Measurements from ENCODE around the gene TNS3.

The TNS3 gene

GRCh38 chr7:47320296-47320695 lies 261.6 kb downstream of the TNS3 start:
- Histone ChIP-seq H3K4me1 (ENCODE audit: control insufficient read depth, low read length) (no peaks in the 10 kb centered on the region), H3K27me3 (ENCODE audit: control insufficient read depth, low read length) (no peaks in the 10 kb centered on the region), H3K4me2 (ENCODE audit: low read length) (no peak overlapping the region), H3K4me3 (ENCODE audit: low read length) (no peak overlapping the region), H3K36me3 (ENCODE audit: control insufficient read depth, low read length) (no peaks in the 10 kb centered on the region), H3K9me2 (replicated peaks; ENCODE audit: control insufficient read depth, low read length) (no peaks in the 10 kb centered on the region), H4K20me1 (ENCODE audit: control insufficient read depth, insufficient read depth, low read depth, low read length) (no peaks in the 10 kb centered on the region), H3K27ac (ENCODE audit: low read depth, low read length) (no peak overlapping the region), H3F3A (ENCODE audit: control insufficient read depth, insufficient read depth) (no peaks in the 10 kb centered on the region), H3K79me2 (ENCODE audit: control insufficient read depth, low read length) (no peaks in the 10 kb centered on the region), H3K9me3 (ENCODE audit: control insufficient read depth, insufficient read depth, low read length) (no peaks in the 10 kb centered on the region)
- no peak for TF ChIP-seq EZH2phosphoT487 (IDR thresholded peaks at IDR 0.05; ENCODE audit: borderline replicate concordance, low read length)
- TF ChIP-seq, protein P1, sequence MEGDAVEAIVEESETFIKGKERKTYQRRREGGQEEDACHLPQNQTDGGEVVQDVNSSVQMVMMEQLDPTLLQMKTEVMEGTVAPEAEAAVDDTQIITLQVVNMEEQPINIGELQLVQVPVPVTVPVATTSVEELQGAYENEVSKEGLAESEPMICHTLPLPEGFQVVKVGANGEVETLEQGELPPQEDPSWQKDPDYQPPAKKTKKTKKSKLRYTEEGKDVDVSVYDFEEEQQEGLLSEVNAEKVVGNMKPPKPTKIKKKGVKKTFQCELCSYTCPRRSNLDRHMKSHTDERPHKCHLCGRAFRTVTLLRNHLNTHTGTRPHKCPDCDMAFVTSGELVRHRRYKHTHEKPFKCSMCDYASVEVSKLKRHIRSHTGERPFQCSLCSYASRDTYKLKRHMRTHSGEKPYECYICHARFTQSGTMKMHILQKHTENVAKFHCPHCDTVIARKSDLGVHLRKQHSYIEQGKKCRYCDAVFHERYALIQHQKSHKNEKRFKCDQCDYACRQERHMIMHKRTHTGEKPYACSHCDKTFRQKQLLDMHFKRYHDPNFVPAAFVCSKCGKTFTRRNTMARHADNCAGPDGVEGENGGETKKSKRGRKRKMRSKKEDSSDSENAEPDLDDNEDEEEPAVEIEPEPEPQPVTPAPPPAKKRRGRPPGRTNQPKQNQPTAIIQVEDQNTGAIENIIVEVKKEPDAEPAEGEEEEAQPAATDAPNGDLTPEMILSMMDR (IDR thresholded peaks at IDR 0.05; ENCODE audit: low read depth, low read length, poor library complexity, severe bottlenecking) = no peak

- no peaks in the 10 kb centered on the region for H3K4me1 ChIP-seq (ENCODE audit: control insufficient read depth, low read length)
- no peaks in the 10 kb centered on the region for H3K36me3 ChIP-seq (ENCODE audit: control insufficient read depth, low read length)
- H3F3A ChIP-seq (ENCODE audit: control insufficient read depth, insufficient read depth) = no peaks in the 10 kb centered on the region
- no peaks in the 10 kb centered on the region for H3K79me2 ChIP-seq (ENCODE audit: control insufficient read depth, low read length)
- no peak overlapping the region for H3K4me3 ChIP-seq (ENCODE audit: low read length)
- no peaks in the 10 kb centered on the region for H3K9me3 ChIP-seq (ENCODE audit: control insufficient read depth, insufficient read depth, low read length)
- H3K4me2 ChIP-seq (ENCODE audit: low read length) = no peak overlapping the region
- no peaks in the 10 kb centered on the region for H3K27me3 ChIP-seq (ENCODE audit: control insufficient read depth, low read length)
- H3K9me2 ChIP-seq (replicated peaks; ENCODE audit: control insufficient read depth, low read length) = no peaks in the 10 kb centered on the region
- no peak for TF ChIP-seq EZH2phosphoT487 (IDR thresholded peaks at IDR 0.05; ENCODE audit: borderline replicate concordance, low read length)
- H4K20me1 ChIP-seq (ENCODE audit: control insufficient read depth, insufficient read depth, low read depth, low read length) = no peaks in the 10 kb centered on the region
- no peak overlapping the region for H3K27ac ChIP-seq (ENCODE audit: low read depth, low read length)
These were observed 263.3 kb downstream of the TNS3 start for GRCh38 chr7:47318395-47319182.

- Histone ChIP-seq H4K20me1 (ENCODE audit: control insufficient read depth, insufficient read depth, low read depth, low read length) (no peaks in the 10 kb centered on the region), H3K4me3 (ENCODE audit: low read length) (no peak overlapping the region), H3K27me3 (ENCODE audit: control insufficient read depth, low read length) (no peaks in the 10 kb centered on the region), H3K9me2 (replicated peaks; ENCODE audit: control insufficient read depth, low read length) (no peaks in the 10 kb centered on the region), H3K27ac (ENCODE audit: low read depth, low read length) (no peak overlapping the region), H3K9me3 (ENCODE audit: control insufficient read depth, insufficient read depth, low read length) (no peaks in the 10 kb centered on the region), H3K4me2 (ENCODE audit: low read length) (no peak overlapping the region), H3K79me2 (ENCODE audit: control insufficient read depth, low read length) (no peaks in the 10 kb centered on the region), H3K36me3 (ENCODE audit: control insufficient read depth, low read length) (no peaks in the 10 kb centered on the region), H3K4me1 (ENCODE audit: control insufficient read depth, low read length) (no peaks in the 10 kb centered on the region), H3F3A (ENCODE audit: control insufficient read depth, insufficient read depth) (no peaks in the 10 kb centered on the region)
- TF ChIP-seq, protein P1 (IDR thresholded peaks at IDR 0.05; ENCODE audit: low read depth, low read length, poor library complexity, severe bottlenecking) = no peak
- TF ChIP-seq EZH2phosphoT487 (IDR thresholded peaks at IDR 0.05; ENCODE audit: borderline replicate concordance, low read length) = no peak
These were observed 264.4 kb downstream of the TNS3 start for GRCh38 chr7:47317487-47317886.

Measured in DOHH2 (cell line).